ENCODE data around the gene PHF14.

The PHF14 gene

GRCh38 chr7:11005202-11005601 is 31.5 kb downstream of the PHF14 start:
- DNase-seq (ENCODE audit: low read depth) = no peak
- H3K4me3 ChIP-seq (ENCODE audit: low read length) = no peak overlapping the region
- TF ChIP-seq CTCF (conservative IDR thresholded peaks at IDR 0.05; ENCODE audit: low read length) = no peak

- TF ChIP-seq CTCF (conservative IDR thresholded peaks at IDR 0.05; ENCODE audit: low read length) = no peak
- no peak for DNase-seq (ENCODE audit: low read depth)
Measured at GRCh38 chr7:11006291-11006690, 32.6 kb downstream of the PHF14 start.

GRCh38 chr7:11009631-11010030 is 36.0 kb downstream of the PHF14 start:
- no peak overlapping the region for H3K4me3 ChIP-seq (ENCODE audit: low read length)
- DNase-seq (ENCODE audit: low read depth) = peak; percentile 6
- no peak for TF ChIP-seq CTCF (conservative IDR thresholded peaks at IDR 0.05; ENCODE audit: low read length)

More at GRCh38 chr7:11006291-11006690, 32.6 kb downstream of the PHF14 start:
- no peak overlapping the region for H3K4me3 ChIP-seq (ENCODE audit: low read length)

GRCh38 chr7:11021468-11021867 is 47.8 kb downstream of the PHF14 start:
- DNase-seq (ENCODE audit: low read depth) = no peak
- H3K4me3 ChIP-seq (ENCODE audit: low read length) = no peak overlapping the region
- no peak for TF ChIP-seq CTCF (conservative IDR thresholded peaks at IDR 0.05; ENCODE audit: low read length)

GRCh38 chr7:11026452-11027359 is 53.0 kb downstream of the PHF14 start:
- no peak overlapping the region for H3K4me3 ChIP-seq (ENCODE audit: low read length)
- TF ChIP-seq CTCF (conservative IDR thresholded peaks at IDR 0.05; ENCODE audit: low read length) = no peak

GRCh38 chr7:11035661-11036060 is 62.0 kb downstream of the PHF14 start:
- no peak overlapping the region for H3K4me3 ChIP-seq (ENCODE audit: low read length)
- no peak for TF ChIP-seq CTCF (conservative IDR thresholded peaks at IDR 0.05; ENCODE audit: low read length)
- no peak for DNase-seq (ENCODE audit: low read depth)

More at GRCh38 chr7:11026452-11027359, 53.0 kb downstream of the PHF14 start:
- peak; percentile 8 for DNase-seq (ENCODE audit: low read depth)

GRCh38 chr7:11039974-11040373 is 66.3 kb downstream of the PHF14 start:
- H3K4me3 ChIP-seq (ENCODE audit: low read length) = no peak overlapping the region
- TF ChIP-seq CTCF (conservative IDR thresholded peaks at IDR 0.05; ENCODE audit: low read length) = no peak
- DNase-seq (ENCODE audit: low read depth) = no peak

All from AG10803 (cell line).